Effector memory CD4-positive, alpha-beta T cell (primary cell): ENCODE measurements around the gene CENPH.
A peak's percentile ranks its signal among the peaks of the same experiment; 100 is the strongest.
"Not testable (repeated sequence)": the region's sequence is repeated elsewhere in the genome, so short reads cannot be mapped to it uniquely, and the experiment has no call there.

Source experiments
- DNase-seq, 3 donors: peaks; one replicate each; pipeline ENCODE4 v3.0.0-alpha.2; 2020
- H3K27ac ChIP-seq: 2 replicates; pipeline ENCODE4 v1.7.0; 2013; ENCODE audit warnings: mild to moderate bottlenecking, low read length, moderate library complexity; ENCODE audit not compliant: insufficient read depth, poor library complexity, severe bottlenecking
- H3K27me3 ChIP-seq: replicated peaks from 2 replicates; pipeline ENCODE4 v1.7.0; 2013; ENCODE audit warnings: mild to moderate bottlenecking, low read length; ENCODE audit not compliant: insufficient read depth, control insufficient read depth, poor library complexity, severe bottlenecking
- H3K36me3 ChIP-seq: 2 replicates; pipeline ENCODE4 v1.7.0; 2013; ENCODE audit warnings: mild to moderate bottlenecking, low read length, moderate library complexity; ENCODE audit not compliant: control insufficient read depth, insufficient read depth
- H3K4me1 ChIP-seq: 2 replicates; pipeline ENCODE4 v1.7.0; 2013; ENCODE audit warnings: low read length, mild to moderate bottlenecking; ENCODE audit not compliant: control insufficient read depth, insufficient read depth, poor library complexity, severe bottlenecking
- H3K4me3 ChIP-seq: 2 replicates; pipeline ENCODE4 v1.7.0; 2013; ENCODE audit warnings: low read length, low read depth, mild to moderate bottlenecking; ENCODE audit not compliant: insufficient read depth, poor library complexity, severe bottlenecking
- H3K9me3 ChIP-seq: 2 replicates; pipeline ENCODE4 v1.7.0; 2013; ENCODE audit warnings: mild to moderate bottlenecking, low read length, moderate library complexity; ENCODE audit not compliant: control insufficient read depth

Gene CENPH

GRCh38 chr5:69166686-69167492 is 22.5 kb upstream of the CENPH start, which contains the start of gene CCNB1:
Gene CCNB1 (plus strand): TSS chr5:69167150. CDS start chr5:69167263, 113 bp downstream.
- no peaks in the 10 kb centered on the region for H3K36me3 ChIP-seq
- H3K27ac ChIP-seq: peak within 1 kb of the TSS; percentile 50
- H3K4me3 ChIP-seq: peak within 1 kb of the TSS; percentile 92
- H3K4me1 ChIP-seq: peaks cover 14% of the 10 kb centered on the region
- H3K27me3 ChIP-seq: no peaks in the 10 kb centered on the region
- no peaks in the 10 kb centered on the region for H3K9me3 ChIP-seq
- DNase-seq: peak; percentile 92 to 97 (median 95)

GRCh38 chr5:69167493-69167855 is 21.9 kb upstream of the CENPH start:
- Histone ChIP-seq H3K4me1 (peaks cover 14% of the 10 kb centered on the region), H3K27ac (peak overlapping the region; percentile 50), H3K4me3 (peak overlapping the region; percentile 92), H3K27me3 (no peaks in the 10 kb centered on the region), H3K9me3 (no peaks in the 10 kb centered on the region), H3K36me3 (no peaks in the 10 kb centered on the region)
- no peak for DNase-seq

- H3K4me3 ChIP-seq: peak overlapping the region; percentile 92
- peaks cover 14% of the 10 kb centered on the region for H3K4me1 ChIP-seq
- no peaks in the 10 kb centered on the region for H3K27me3 ChIP-seq
- H3K27ac ChIP-seq: no peak overlapping the region
- H3K36me3 ChIP-seq: no peaks in the 10 kb centered on the region
- DNase-seq: no peak
- H3K9me3 ChIP-seq: no peaks in the 10 kb centered on the region
These were observed 21.5 kb upstream of the CENPH start for GRCh38 chr5:69167929-69168328.

- Histone ChIP-seq H3K27me3 (no peaks in the 10 kb centered on the region), H3K4me1 (peaks cover 14% of the 10 kb centered on the region), H3K4me3 (no peak overlapping the region), H3K36me3 (peaks cover 3% of the 10 kb centered on the region), H3K9me3 (no peaks in the 10 kb centered on the region), H3K27ac (no peak overlapping the region)
- DNase-seq: no peak
These were observed 18.9 kb upstream of the CENPH start for GRCh38 chr5:69170495-69170894.

GRCh38 chr5:69170969-69171368 is 18.4 kb upstream of the CENPH start:
- DNase-seq: no peak
- no peak overlapping the region for H3K27ac ChIP-seq
- H3K36me3 ChIP-seq: peaks cover 3% of the 10 kb centered on the region
- no peaks in the 10 kb centered on the region for H3K27me3 ChIP-seq
- H3K4me3 ChIP-seq: no peak overlapping the region
- peaks cover 14% of the 10 kb centered on the region for H3K4me1 ChIP-seq
- no peaks in the 10 kb centered on the region for H3K9me3 ChIP-seq

- H3K4me1 ChIP-seq, H3K4me3 ChIP-seq, DNase-seq, H3K27me3 ChIP-seq, H3K36me3 ChIP-seq, H3K27ac ChIP-seq, H3K9me3 ChIP-seq: not testable (repeated sequence)
These were observed 7.6 kb upstream of the CENPH start for GRCh38 chr5:69181659-69182293.

- H3K36me3 ChIP-seq: no peaks in the 10 kb centered on the region
- H3K4me3 ChIP-seq: no peak overlapping the region
- DNase-seq: no peak
- no peaks in the 10 kb centered on the region for H3K9me3 ChIP-seq
- peaks cover 6% of the 10 kb centered on the region for H3K4me1 ChIP-seq
- H3K27me3 ChIP-seq: no peaks in the 10 kb centered on the region
- H3K27ac ChIP-seq: no peak overlapping the region
These were observed 4.8 kb upstream of the CENPH start for GRCh38 chr5:69184621-69185020.

GRCh38 chr5:69187342-69187741 is 2.0 kb upstream of the CENPH start:
- no peak overlapping the region for H3K4me3 ChIP-seq
- H3K27ac ChIP-seq: no peak overlapping the region
- H3K4me1 ChIP-seq: peaks cover 6% of the 10 kb centered on the region
- H3K27me3 ChIP-seq: no peaks in the 10 kb centered on the region
- no peak for DNase-seq
- no peaks in the 10 kb centered on the region for H3K9me3 ChIP-seq
- no peaks in the 10 kb centered on the region for H3K36me3 ChIP-seq

GRCh38 chr5:69188811-69189161 is 597 bp upstream of the CENPH start:
- H3K27me3 ChIP-seq: no peaks in the 10 kb centered on the region
- no peaks in the 10 kb centered on the region for H3K36me3 ChIP-seq
- peak overlapping the region; percentile 73 for H3K27ac ChIP-seq
- DNase-seq: no peak
- no peaks in the 10 kb centered on the region for H3K9me3 ChIP-seq
- H3K4me3 ChIP-seq: peak overlapping the region; percentile 98
- peaks cover 6% of the 10 kb centered on the region for H3K4me1 ChIP-seq

- no peak overlapping the region for H3K4me3 ChIP-seq
- no peaks in the 10 kb centered on the region for H3K9me3 ChIP-seq
- H3K27me3 ChIP-seq: no peaks in the 10 kb centered on the region
- DNase-seq: no peak
- no peak overlapping the region for H3K27ac ChIP-seq
- no peaks in the 10 kb centered on the region for H3K36me3 ChIP-seq
- no peaks in the 10 kb centered on the region for H3K4me1 ChIP-seq
These were observed 13.1 kb downstream of the CENPH start for GRCh38 chr5:69202497-69202896.
